HG02885 (cell line): Measurements from ENCODE around the gene C1QTNF2.
"Not testable (repeated sequence)": the region's sequence is repeated elsewhere in the genome, so short reads cannot be mapped to it uniquely, and the experiment has no call there.

Source experiments
- ATAC-seq: cut with Tn5 transposase; IDR thresholded peaks from one replicate; pipeline ENCODE4 v1.9.1; 2021; ENCODE audit warnings: mild to moderate bottlenecking; ENCODE audit not compliant: unreplicated experiment, poor library complexity

C1QTNF2 gene

GRCh38 chr5:160348080-160348479 is 22.3 kb downstream of the C1QTNF2 start:
- no peak for ATAC-seq

- ATAC-seq, result no peak
These were observed 23.0 kb downstream of the C1QTNF2 start for GRCh38 chr5:160347448-160347847.

GRCh38 chr5:160342413-160342941 is 27.9 kb downstream of the C1QTNF2 start:
- no peak for ATAC-seq

- no peak for ATAC-seq
These were observed 29.0 kb downstream of the C1QTNF2 start for GRCh38 chr5:160341309-160341870.

GRCh38 chr5:160340513-160340912 is 29.9 kb downstream of the C1QTNF2 start:
- not testable (repeated sequence) for ATAC-seq

GRCh38 chr5:160339406-160340130 is 30.9 kb downstream of the C1QTNF2 start:
- no peak for ATAC-seq

GRCh38 chr5:160334716-160335115 is 35.7 kb downstream of the C1QTNF2 start:
- ATAC-seq, result not testable (repeated sequence)

GRCh38 chr5:160333721-160334120 is 36.7 kb downstream of the C1QTNF2 start:
- ATAC-seq, result no peak

GRCh38 chr5:160330212-160330611 is 40.2 kb downstream of the C1QTNF2 start:
- no peak for ATAC-seq

- ATAC-seq, result no peak
These were observed 42.6 kb downstream of the C1QTNF2 start for GRCh38 chr5:160327818-160328217.

GRCh38 chr5:160326981-160327380 is 43.4 kb downstream of the C1QTNF2 start:
- ATAC-seq, result no peak

GRCh38 chr5:160325716-160326115 is 44.7 kb downstream of the C1QTNF2 start:
- no peak for ATAC-seq

- ATAC-seq, result no peak
These were observed 45.5 kb downstream of the C1QTNF2 start for GRCh38 chr5:160324886-160325285.

- ATAC-seq, result no peak
These were observed 52.0 kb downstream of the C1QTNF2 start for GRCh38 chr5:160318409-160318808.

- no peak for ATAC-seq
These were observed 53.0 kb downstream of the C1QTNF2 start for GRCh38 chr5:160317434-160317833.

GRCh38 chr5:160315968-160316367 is 54.5 kb downstream of the C1QTNF2 start:
- no peak for ATAC-seq

GRCh38 chr5:160312960-160313727 is 57.3 kb downstream of the C1QTNF2 start:
- ATAC-seq, result no peak

GRCh38 chr5:160312134-160312959 is 58.1 kb downstream of the C1QTNF2 start, which contains the start of gene CCNJL:
Gene CCNJL, minus strand, starts transcription at chr5:160312564. Its CDS starts 641 bp downstream, at chr5:160311923.
- ATAC-seq, result peak; percentile 57

- ATAC-seq, result peak; percentile 31
These were observed 58.8 kb downstream of the C1QTNF2 start for GRCh38 chr5:160311491-160312133.
